SK-N-DZ (cell line): Measurements from ENCODE around the gene DIAPH2.
"Not testable (repeated sequence)": the region's sequence is repeated elsewhere in the genome, so short reads cannot be mapped to it uniquely, and the experiment has no call there.

Experiments used
- DNase-seq: peaks from one replicate; pipeline ENCODE4 v3.0.0-alpha.2; 2015; ENCODE audit warnings: low spot score

DIAPH2 gene

DNA sequence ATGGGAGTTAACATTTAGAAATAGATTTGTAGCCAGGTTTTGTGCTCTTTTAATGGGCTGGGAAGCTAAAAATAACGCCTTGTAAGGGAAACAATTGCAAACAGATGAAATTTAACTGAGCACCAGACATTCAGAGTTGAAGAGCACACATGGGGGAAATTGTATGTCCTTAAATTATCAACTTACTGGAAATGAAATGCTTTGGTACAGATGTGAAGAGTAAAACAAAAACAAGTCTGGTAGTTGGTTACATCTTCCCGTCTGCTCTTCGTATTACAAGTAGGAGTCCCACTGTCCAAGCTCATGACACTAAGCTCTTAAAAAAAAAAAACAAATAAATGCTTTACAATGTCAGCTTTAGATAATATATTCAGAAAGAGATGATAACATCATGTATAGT lies 139.5 kb downstream of the DIAPH2 start:
- DNase-seq, result no peak

- no peak for DNase-seq
Observed at GRCh38 chrX:96833333-96833732, 148.7 kb downstream of the DIAPH2 start.

DNA sequence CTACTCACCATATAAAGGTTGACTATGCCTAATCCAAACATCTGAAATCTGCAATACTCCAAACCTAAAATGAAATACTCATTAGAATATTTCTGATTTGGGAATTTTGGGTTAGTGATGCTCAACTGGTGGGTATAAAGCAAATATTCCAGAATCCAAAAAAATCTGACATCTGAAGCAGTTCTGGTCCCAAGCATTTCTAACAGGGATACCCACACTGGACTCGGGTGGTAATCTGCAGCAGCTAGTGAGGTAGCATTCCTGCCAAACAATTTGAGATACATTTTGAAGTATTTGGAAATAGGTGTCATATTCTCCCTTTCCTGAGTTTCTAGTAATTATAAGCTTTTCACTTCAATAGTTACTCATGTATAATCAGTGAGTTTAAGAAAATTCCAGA lies 149.5 kb downstream of the DIAPH2 start:
- DNase-seq, result no peak

GRCh38 chrX:96835660-96836289 lies 151.1 kb downstream of the DIAPH2 start:
- no peak for DNase-seq

- no peak for DNase-seq
Observed at GRCh38 chrX:96837808-96838207, 153.2 kb downstream of the DIAPH2 start.

DNA sequence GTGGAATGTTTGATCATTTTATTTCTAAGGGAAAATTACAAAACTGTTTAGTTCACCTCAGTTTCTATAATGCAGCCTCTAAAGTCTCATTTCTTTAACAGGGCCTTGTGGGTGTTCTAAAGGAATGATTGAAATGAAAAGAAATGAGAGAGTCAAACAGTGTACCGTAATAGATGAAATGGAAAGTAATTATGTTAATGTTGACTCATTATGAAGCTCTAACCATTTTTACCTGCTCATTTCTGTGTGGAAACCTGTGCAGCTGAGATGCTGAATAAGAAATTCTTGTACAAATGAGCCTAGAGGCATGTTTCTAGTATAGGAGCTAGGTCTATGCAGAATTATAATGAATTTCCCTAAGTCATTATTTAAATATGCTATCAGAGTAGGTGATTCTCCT lies 153.9 kb downstream of the DIAPH2 start:
- DNase-seq, result no peak

GRCh38 chrX:96841325-96841724 lies 156.7 kb downstream of the DIAPH2 start:
- no peak for DNase-seq

- not testable (repeated sequence) for DNase-seq
Observed at GRCh38 chrX:96841866-96842265, 157.2 kb downstream of the DIAPH2 start.

GRCh38 chrX:96843566-96843965 lies 158.9 kb downstream of the DIAPH2 start:
- DNase-seq, result no peak

- no peak for DNase-seq
Observed at GRCh38 chrX:96846841-96847240, 162.2 kb downstream of the DIAPH2 start.

DNA sequence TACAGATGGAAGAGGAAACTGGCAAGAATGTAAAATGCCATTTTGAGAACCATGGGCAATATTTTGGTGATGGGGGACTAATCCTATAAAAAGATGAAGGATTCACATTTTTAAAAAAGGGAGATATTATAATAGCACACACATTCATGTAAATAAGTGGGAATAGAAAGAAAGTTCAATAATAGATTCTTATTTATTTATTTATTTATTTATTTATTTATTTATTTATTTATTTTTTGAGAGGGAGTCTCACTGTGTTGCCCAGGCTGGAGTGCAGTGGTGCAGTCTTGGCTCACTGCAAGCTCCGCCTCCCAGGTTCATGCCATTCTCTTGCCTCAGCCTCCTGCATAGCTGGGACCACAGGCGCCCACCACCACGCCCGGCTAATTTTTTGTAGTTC lies 174.8 kb downstream of the DIAPH2 start:
- not testable (repeated sequence) for DNase-seq

DNA sequence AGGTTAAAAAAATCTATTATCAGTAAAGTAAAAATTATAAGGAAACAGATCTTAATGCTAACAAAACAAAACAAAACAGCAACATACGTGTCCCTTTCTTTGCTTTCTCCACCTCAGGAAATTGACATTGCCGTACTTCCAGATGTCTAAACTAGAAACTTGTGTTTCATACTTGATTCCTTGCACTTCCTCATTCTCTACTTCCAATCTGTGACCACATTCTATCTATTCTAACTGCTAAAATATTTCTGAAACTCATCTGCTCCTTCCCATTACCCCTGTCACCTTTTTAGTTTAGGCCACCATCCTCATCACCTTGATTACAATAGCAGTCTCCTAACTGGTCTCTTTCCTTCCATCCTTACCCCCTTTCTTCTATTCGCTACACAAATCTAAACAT lies 176.6 kb downstream of the DIAPH2 start:
- no peak for DNase-seq

DNA sequence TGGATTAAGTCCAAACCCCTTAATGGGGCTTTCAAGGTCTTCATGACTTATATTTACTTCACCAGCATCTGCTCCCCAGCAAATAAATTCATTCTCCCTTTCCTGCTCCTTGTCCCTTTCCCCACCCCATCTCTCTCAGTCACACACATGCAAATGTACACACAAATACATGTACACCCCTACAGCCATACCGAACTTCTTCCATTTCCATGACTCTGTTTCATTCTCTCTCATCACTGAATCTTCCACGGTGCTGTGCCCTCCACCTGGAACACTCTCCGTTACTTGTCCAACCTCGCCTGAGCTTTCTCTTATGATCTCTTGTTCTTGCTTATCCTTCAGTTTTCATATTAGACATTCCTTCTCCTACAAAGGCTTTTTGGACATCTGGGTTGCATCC lies 177.0 kb downstream of the DIAPH2 start:
- DNase-seq, result no peak

DNA sequence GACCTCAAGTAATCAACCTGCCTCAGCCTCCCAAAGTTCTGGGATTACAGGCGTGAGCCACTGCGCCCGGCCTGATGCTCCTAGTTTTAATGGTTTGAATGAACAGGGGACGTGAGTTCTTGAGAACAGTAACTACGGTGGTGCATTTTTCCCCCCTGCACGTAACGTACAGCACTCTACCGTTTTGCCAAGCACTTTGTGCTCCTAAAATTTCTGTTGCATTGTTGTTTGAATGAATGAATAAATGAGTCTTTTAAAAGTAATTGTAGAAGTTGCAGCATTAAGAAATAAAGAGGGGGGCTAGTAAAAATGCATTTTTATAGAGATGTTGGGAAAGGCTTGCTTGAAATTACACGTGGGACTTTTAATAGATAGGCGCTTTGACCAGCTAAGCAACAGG lies 199.0 kb downstream of the DIAPH2 start, which contains the start of gene RPA4:
TSS of gene RPA4 (plus strand) at position 301 of the 400 bp plus-strand sequence. CDS start 403 bp downstream, outside the sequence.
- DNase-seq, result no peak

DNA sequence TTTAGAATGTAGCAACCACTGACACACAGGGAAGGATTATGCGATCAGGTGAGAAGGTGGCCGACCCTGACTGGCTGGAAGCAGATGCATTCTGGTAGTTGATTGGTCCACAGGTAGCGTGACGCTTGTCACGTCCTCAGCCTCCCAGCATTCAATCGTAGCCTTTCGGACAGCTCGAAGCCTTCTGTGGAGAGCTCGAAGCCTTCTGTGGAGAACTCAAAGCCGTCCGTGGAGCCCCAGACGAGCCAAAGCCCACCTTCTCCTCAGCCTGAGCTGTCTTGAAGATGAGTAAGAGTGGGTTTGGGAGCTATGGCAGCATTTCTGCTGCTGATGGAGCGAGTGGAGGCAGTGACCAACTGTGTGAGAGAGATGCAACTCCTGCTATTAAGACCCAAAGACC lies 199.4 kb downstream of the DIAPH2 start:
- no peak for DNase-seq

DNA sequence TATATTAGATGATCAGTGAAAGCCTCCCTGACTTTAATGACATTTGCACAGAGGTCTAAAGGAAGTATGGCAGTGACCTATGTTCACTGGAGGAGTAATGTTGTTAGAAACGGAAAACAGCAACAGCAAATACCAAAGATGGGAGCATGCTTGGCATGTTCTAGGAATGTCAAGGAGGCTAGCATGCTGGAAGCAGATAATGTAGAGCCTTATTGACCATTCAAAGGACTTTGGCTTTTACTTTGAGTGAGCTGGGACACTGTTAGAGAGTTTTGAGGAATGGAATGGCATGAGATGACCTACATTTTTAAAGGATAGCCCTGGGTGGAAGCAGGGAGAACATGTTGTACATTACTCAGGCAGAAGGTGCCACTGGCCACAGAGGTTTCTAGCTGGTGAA lies 205.1 kb downstream of the DIAPH2 start:
- no peak for DNase-seq

- DNase-seq, result no peak
Observed at GRCh38 chrX:96906741-96907140, 222.1 kb downstream of the DIAPH2 start.

- no peak for DNase-seq
Observed at GRCh38 chrX:96907516-96908272, 223.1 kb downstream of the DIAPH2 start.

GRCh38 chrX:96909291-96909690 lies 224.6 kb downstream of the DIAPH2 start:
- DNase-seq, result no peak

DNA sequence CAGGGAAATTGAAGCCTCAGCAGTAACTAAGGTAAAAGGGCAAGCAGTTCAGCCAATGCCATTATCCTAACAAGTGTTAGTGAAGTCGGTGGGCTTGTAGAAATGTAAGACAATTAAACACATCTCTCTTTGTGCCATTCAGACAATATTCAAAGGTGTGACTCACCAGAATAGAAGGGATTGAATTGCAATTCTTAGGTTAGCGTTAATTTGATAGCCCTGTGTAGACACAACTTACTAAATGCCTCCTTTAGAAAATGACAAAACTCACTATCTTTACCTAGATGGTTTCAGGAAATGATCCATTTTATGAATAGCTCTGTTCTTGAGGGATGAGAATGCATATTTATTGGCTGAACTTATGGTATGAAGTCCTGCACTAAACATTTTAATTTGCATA lies 234.2 kb downstream of the DIAPH2 start:
- no peak for DNase-seq

GRCh38 chrX:96919672-96920071 lies 235.0 kb downstream of the DIAPH2 start:
- DNase-seq, result no peak

DNA sequence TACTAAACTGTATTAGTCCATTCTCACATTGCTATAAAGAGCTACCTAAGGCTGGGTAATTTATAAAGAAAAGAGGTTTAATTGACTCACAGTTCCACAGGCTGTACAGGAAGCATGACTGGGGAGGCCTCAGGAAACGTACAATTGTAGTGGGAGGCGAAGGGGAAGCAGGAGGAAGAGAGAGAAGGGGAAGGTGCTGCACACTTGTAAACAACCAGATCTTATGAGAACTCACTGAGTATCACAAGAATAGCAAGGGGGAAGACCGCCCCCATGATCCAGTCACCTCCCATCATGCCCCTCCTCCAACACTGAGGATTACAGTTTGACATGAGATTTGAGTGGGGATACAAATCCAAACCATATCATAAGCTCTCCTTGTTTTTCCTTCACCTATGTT lies 239.9 kb downstream of the DIAPH2 start:
- DNase-seq, result no peak

GRCh38 chrX:96929036-96929435 lies 244.4 kb downstream of the DIAPH2 start:
- DNase-seq, result no peak
